Measurements from ENCODE around the gene LRRC75B.
"Not testable (repeated sequence)": the region's sequence is repeated elsewhere in the genome, so short reads cannot be mapped to it uniquely, and the experiment has no call there.

LRRC75B gene

DNA sequence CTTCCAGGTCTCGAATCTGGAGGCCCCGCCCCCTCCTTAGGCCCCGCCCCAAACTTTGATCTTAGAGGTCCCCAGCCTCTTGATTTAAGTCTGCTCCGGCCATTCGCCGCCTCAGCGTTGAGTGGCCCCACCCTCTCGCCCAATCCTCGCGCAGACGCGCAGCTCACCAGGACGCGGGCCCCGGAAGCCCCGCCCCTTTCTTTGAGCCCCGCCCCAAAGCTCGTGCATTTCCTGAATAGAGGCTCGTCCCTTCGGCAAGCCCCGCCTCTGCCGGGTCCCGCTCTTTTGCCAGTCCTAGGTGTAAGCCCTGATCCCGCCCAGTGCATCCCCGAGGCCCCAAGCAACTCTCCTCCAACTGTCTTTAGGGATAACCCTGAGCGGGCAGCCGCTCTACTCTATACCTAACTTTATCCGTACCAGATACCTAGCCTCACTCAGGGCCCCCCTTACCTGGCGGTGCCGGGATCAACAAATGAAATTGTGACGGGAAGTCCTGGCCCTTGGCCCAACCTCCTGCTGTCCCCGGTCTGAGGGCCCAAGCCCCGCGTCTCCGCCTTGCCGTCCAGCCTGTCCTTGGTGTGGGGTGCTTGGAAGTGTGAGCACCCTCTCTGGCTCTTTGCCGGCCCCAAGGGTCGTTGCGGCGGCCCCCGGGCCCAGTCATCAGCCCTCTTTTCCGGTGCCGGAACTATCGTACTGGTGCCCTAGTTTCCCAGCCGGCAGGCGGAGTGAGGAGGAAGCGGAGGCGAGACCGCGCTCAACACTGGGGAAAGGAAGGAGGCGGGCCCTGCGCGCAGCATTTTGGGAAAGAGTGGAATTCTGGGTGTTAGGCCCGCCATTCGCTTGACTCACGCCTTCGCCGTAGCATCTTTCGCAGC is 37.5 kb downstream of the LRRC75B start, which contains the start of gene SNRPD3:
Gene SNRPD3, plus strand, starts transcription at position 835 of the 875 bp plus-strand sequence. CDS start 1,676 bp downstream, outside the sequence.
- DNase-seq (ENCODE audit: low spot score) (peak; percentile 95), FAIRE-seq (peak; percentile 59)

- FAIRE-seq (no peak), DNase-seq (ENCODE audit: low spot score) (peak; percentile 10)
These were observed 38.3 kb downstream of the LRRC75B start, which contains the start of gene GUCD1 for GRCh38 chr22:24554313-24555164. Gene GUCD1 (minus strand): TSS chr22:24555138. CDS start chr22:24554991, 147 bp downstream.

GRCh38 chr22:24553597-24554312 is 39.1 kb downstream of the LRRC75B start:
- FAIRE-seq (no peak), DNase-seq (ENCODE audit: low spot score) (no peak)

- DNase-seq (ENCODE audit: low spot score); FAIRE-seq: not testable (repeated sequence)
These were observed 40.2 kb downstream of the LRRC75B start for GRCh38 chr22:24552503-24553286.

DNA sequence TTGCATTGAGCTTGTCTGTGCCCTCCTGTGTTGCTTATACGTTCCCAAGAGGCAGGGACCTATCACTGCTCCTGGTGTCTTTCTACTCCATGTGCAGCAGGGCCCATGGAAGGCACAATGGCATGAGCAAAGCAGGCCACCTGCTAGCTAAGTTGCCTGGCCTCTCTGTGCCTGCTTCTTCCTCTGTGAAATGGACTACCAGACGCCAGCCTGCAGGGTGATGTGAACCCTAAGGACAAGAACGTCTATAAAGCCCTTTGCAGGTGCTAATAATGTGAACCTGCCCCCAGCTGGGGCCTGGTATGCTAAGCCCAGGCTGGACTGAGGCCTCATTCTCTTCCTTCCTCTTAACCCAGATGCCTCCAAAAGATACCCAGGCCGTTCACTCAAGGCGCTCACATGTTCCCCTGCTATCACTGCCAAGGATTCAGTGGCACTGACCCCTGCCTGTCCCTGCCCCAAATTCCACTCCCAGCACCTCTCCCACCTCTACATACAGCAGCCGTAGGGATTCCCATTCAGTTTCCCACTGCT is 41.9 kb downstream of the LRRC75B start:
- FAIRE-seq (no peak), DNase-seq (ENCODE audit: low spot score) (no peak)

- FAIRE-seq: peak; percentile 59
- peak; percentile 72 for DNase-seq (ENCODE audit: low spot score)
These were observed 42.6 kb downstream of the LRRC75B start for GRCh38 chr22:24550028-24550901.

DNA sequence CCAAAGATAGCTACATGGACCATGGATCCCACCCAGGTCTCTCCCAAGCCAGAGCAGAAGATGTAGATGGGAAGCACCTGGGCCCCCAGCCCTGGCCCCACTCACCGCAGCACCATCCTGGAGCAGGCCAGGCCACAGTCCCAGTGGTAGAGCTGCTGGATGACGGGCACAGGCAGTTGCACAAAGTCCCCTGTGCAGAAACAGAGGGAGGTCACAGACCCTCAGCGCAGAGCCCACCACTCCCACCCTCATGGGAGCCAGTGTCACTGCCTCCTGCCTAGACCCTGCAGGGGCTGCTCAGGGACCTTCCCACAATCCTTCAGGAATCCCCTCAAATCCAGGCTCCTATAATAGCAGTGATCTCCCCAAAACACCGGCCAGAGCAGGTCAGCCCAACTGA is 44.1 kb downstream of the LRRC75B start:
- FAIRE-seq: no peak
- DNase-seq (ENCODE audit: low spot score): no peak

GRCh38 chr22:24543679-24544243 is 49.1 kb downstream of the LRRC75B start:
- FAIRE-seq: no peak
- no peak for DNase-seq (ENCODE audit: low spot score)

GRCh38 chr22:24543185-24543601 is 49.7 kb downstream of the LRRC75B start:
- DNase-seq (ENCODE audit: low spot score) (no peak), FAIRE-seq (no peak)

DNA sequence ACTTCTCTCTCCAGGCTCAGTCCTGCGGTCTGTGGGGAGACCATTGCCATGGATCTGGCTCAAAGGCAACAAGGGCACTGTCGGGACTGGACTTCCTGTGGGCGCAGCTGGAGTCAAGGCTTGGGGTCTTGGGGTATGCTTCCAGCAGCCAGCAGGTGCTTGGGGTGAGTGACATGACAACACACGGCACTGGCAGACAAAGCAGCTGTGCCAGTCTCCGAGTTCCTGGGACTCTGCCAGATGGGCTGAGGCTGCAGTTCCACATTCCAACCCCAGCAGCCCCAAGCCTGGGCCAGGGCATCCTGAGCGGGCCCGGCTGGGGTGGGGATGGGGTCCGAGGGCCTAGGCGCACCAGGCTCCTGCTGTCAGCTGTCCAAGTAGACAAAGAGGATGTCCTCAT is 50.2 kb downstream of the LRRC75B start:
- no peak for FAIRE-seq
- DNase-seq (ENCODE audit: low spot score): no peak

- DNase-seq (ENCODE audit: low spot score): no peak
- FAIRE-seq: no peak
These were observed 51.0 kb downstream of the LRRC75B start for GRCh38 chr22:24541681-24542515.

GRCh38 chr22:24540470-24540869 is 52.4 kb downstream of the LRRC75B start:
- DNase-seq (ENCODE audit: low spot score): no peak
- no peak for FAIRE-seq

DNA sequence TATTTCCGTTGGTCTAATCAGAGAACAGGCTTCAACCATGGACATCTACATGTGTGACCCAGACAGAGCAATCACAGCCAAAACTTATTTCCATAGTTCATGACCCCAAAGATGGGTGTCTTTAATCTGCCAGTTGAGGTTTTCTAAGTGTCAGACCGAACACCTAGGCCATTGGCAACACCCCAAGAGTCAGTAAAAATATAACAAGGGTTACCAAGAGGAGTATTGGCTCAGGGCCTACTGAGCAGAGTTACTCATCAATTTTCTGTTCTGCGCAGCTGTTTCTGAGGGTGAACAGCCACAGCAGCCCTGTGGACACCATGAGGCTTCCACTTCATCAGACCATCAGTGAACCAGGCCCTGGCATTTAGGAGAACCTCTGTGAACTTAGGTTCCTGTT is 56.8 kb downstream of the LRRC75B start:
- FAIRE-seq (no peak), DNase-seq (ENCODE audit: low spot score) (no peak)

All from RCC 7860 (cell line).